Measurements from ENCODE around the gene RETREG1. TPM values are rescaled to one million over a fixed set of nuclear protein-coding genes. Genes with fewer than 3 reads are reported as not detected.

The RETREG1 gene
- total RNA-seq, 1 donor from 2014 or later, result 0.91 TPM

DNA sequence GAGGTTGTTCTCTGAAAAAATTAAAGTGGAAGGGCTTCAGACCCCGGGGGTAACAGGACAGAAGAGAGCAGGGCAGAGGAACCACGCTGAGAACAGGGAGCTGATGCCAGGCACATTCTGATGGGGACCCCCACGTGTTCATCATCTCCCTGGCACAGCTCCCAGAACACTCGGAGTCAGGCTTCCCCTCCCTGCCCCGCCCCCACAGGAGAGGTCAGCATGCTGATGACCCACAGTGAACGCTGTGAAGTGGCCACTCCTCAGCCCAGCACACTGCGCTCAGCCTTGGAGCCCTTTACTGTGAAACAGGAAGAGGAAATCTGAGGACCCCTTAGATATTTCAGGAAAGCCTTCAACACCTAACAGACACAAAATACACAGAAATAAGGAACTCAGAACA is 16.4 kb downstream of the RETREG1 start:
- Mint-ChIP-seq H3K27ac (ENCODE audit: unreplicated experiment) (no peak overlapping the region), H3K4me1 (ENCODE audit: unreplicated experiment) (peaks cover 14% of the 10 kb centered on the region), H3K4me3 (ENCODE audit: unreplicated experiment) (no peak overlapping the region), H3K36me3 (ENCODE audit: unreplicated experiment) (no peaks in the 10 kb centered on the region), H3K27me3 (ENCODE audit: unreplicated experiment) (peaks cover 21% of the 10 kb centered on the region), H3K9me3 (ENCODE audit: unreplicated experiment) (no peaks in the 10 kb centered on the region)
- DNase-seq (ENCODE audit: extremely low spot score, unreplicated experiment), result no peak
- no peak for TF ChIP-seq CTCF (IDR thresholded peaks at IDR 0.05)

GRCh38 chr5:16597946-16598694 is 18.7 kb downstream of the RETREG1 start:
- no peak for TF ChIP-seq CTCF (IDR thresholded peaks at IDR 0.05)
- Mint-ChIP-seq H3K4me1 (ENCODE audit: unreplicated experiment) (peaks cover 17% of the 10 kb centered on the region), H3K36me3 (ENCODE audit: unreplicated experiment) (no peaks in the 10 kb centered on the region), H3K9me3 (ENCODE audit: unreplicated experiment) (no peaks in the 10 kb centered on the region), H3K4me3 (ENCODE audit: unreplicated experiment) (no peak overlapping the region), H3K27me3 (ENCODE audit: unreplicated experiment) (peaks cover 7% of the 10 kb centered on the region), H3K27ac (ENCODE audit: unreplicated experiment) (no peak overlapping the region)
- DNase-seq (ENCODE audit: extremely low spot score, unreplicated experiment), result no peak

DNA sequence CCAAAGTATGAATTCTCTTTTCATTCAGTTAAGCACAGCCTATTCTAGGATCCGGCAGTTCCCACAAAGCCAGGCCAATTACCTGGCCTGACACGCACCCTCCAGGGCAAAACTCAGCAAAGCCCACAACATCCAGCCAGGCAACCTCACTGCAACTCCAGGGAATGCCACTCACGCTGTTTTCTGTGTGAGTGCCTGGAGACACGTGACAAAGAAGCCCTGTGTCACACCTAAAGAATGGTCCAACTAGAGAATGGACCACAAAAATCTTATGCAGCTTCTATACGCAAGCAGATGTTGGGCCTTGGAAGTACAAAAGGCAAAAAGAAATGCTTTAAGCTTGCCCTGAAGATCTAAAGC is 20.2 kb downstream of the RETREG1 start:
- Mint-ChIP-seq H3K4me3 (ENCODE audit: unreplicated experiment) (no peak overlapping the region), H3K9me3 (ENCODE audit: unreplicated experiment) (no peaks in the 10 kb centered on the region), H3K27ac (ENCODE audit: unreplicated experiment) (no peak overlapping the region), H3K36me3 (ENCODE audit: unreplicated experiment) (no peaks in the 10 kb centered on the region), H3K27me3 (ENCODE audit: unreplicated experiment) (peaks cover 3% of the 10 kb centered on the region), H3K4me1 (ENCODE audit: unreplicated experiment) (peaks cover 25% of the 10 kb centered on the region)
- peak; percentile 57 for DNase-seq (ENCODE audit: extremely low spot score, unreplicated experiment)
- no peak for TF ChIP-seq CTCF (IDR thresholded peaks at IDR 0.05)

GRCh38 chr5:16595881-16596580 is 20.8 kb downstream of the RETREG1 start:
- DNase-seq (ENCODE audit: extremely low spot score, unreplicated experiment), result peak; percentile 7
- H3K9me3 Mint-ChIP-seq (ENCODE audit: unreplicated experiment), result no peaks in the 10 kb centered on the region
- no peak overlapping the region for H3K27ac Mint-ChIP-seq (ENCODE audit: unreplicated experiment)
- no peak for TF ChIP-seq CTCF (IDR thresholded peaks at IDR 0.05)
- H3K36me3 Mint-ChIP-seq (ENCODE audit: unreplicated experiment), result no peaks in the 10 kb centered on the region
- peaks cover 25% of the 10 kb centered on the region for H3K4me1 Mint-ChIP-seq (ENCODE audit: unreplicated experiment)
- H3K4me3 Mint-ChIP-seq (ENCODE audit: unreplicated experiment), result no peak overlapping the region
- H3K27me3 Mint-ChIP-seq (ENCODE audit: unreplicated experiment), result peaks cover 3% of the 10 kb centered on the region

- Mint-ChIP-seq H3K27ac (ENCODE audit: unreplicated experiment) (no peak overlapping the region), H3K9me3 (ENCODE audit: unreplicated experiment) (no peaks in the 10 kb centered on the region), H3K27me3 (ENCODE audit: unreplicated experiment) (peaks cover 3% of the 10 kb centered on the region), H3K4me3 (ENCODE audit: unreplicated experiment) (no peak overlapping the region), H3K36me3 (ENCODE audit: unreplicated experiment) (no peaks in the 10 kb centered on the region), H3K4me1 (ENCODE audit: unreplicated experiment) (peaks cover 11% of the 10 kb centered on the region)
- no peak for TF ChIP-seq CTCF (IDR thresholded peaks at IDR 0.05)
- DNase-seq (ENCODE audit: extremely low spot score, unreplicated experiment), result peak; percentile 21
These were observed 23.2 kb downstream of the RETREG1 start for GRCh38 chr5:16593628-16594027.
